K562 (cell line): ENCODE results near the gene CERS2. TPM values are rescaled to one million over a fixed set of nuclear protein-coding genes. Genes with fewer than 3 reads are reported as not detected.

Experiments
- BMI1 ChIP-seq: fragments of 150-350 bp; IDR thresholded peaks from 2 replicates; pipeline ENCODE4 v1.6.1; 2014; ENCODE audit warnings: low read length
- CHCHD3 ChIP-seq: fragments of 250-450 bp; sonication (Bioruptor Pico); IDR thresholded peaks from 2 replicates; pipeline ENCODE4 v2.1.2; 2022; ENCODE audit warnings: mild to moderate bottlenecking
- DNMT1 ChIP-seq: fragments of 450-650 bp; IDR thresholded peaks from 2 replicates; pipeline ENCODE4 v1.6.1; 2016; ENCODE audit warnings: antibody characterized with exemption, mild to moderate bottlenecking
- HNRNPH1 ChIP-seq: fragments of 200-400 bp; formaldehyde crosslinking; optimal IDR thresholded peaks from 2 replicates; pipeline ENCODE3; 2017; ENCODE audit warnings: low read depth, mild to moderate bottlenecking, low read length, moderate library complexity
- IFI16 ChIP-seq: fragments of 250-450 bp; sonication (Bioruptor Pico); IDR thresholded peaks from 2 replicates; pipeline ENCODE4 v2.1.2; 2022; ENCODE audit warnings: mild to moderate bottlenecking, inconsistent platforms
- JUNB ChIP-seq: fragments of 450-650 bp; formaldehyde crosslinking; conservative IDR thresholded peaks from 2 replicates; pipeline ENCODE4 v1.4.0; 2020; ENCODE audit warnings: mild to moderate bottlenecking
- MED1 ChIP-seq: sonication (generic); formaldehyde crosslinking; IDR thresholded peaks from 2 replicates; pipeline ENCODE4 v1.8.1; 2023; ENCODE audit warnings: missing genetic modification reagents, borderline replicate concordance
- SMAD4 ChIP-seq: fragments of 250-450 bp; sonication (Bioruptor Pico); conservative IDR thresholded peaks from 2 replicates; pipeline ENCODE4 v1.8.0; 2021; ENCODE audit warnings: inconsistent platforms, mild to moderate bottlenecking, moderate library complexity
- SMARCE1 ChIP-seq: fragments of 450-650 bp; IDR thresholded peaks from 2 replicates; pipeline ENCODE4 v1.7.1; 2016; ENCODE audit warnings: mild to moderate bottlenecking
- ZNF12 ChIP-seq: sonication (generic); formaldehyde crosslinking; IDR thresholded peaks from 2 replicates; pipeline ENCODE4 v1.4.0; 2020; ENCODE audit warnings: mild to moderate bottlenecking, missing genetic modification reagents
- ZNF212 ChIP-seq: fragments of 450-650 bp; formaldehyde crosslinking; IDR thresholded peaks from 2 replicates; pipeline ENCODE4 v1.4.0; 2020; ENCODE audit warnings: mild to moderate bottlenecking
- ZNF384 ChIP-seq: IDR thresholded peaks from 2 replicates; pipeline ENCODE4 v1.6.1; 2012; ENCODE audit warnings: low read depth, low read length, improper control_type of control experiment
- ZNF699 ChIP-seq: fragments of 250-450 bp; sonication (Bioruptor Pico); IDR thresholded peaks from 2 replicates; pipeline ENCODE4 v1.8.0; 2021; ENCODE audit warnings: mild to moderate bottlenecking, moderate library complexity; ENCODE audit not compliant: insufficient replicate concordance
- polyA plus RNA-seq, 8 experiments: library from polyadenylated mRNA; depleted of rRNA in 4 of 8; stranded (reverse) in 5 of 8; unstranded in 3 of 8; fragments of >200 nt; fragmentation: Nextera tagmentation in 2 of 8; fragmentation: Illumina TruSeq in 1 of 8; extraction: Ambion mirVana in 2 of 8; extraction: Trizol in 1 of 8; gene quantifications; 2 replicates each; pipeline versions ENCODE4 v1.2.1 to v1.2.3, GENCODE V29; 2011 to 2014; ENCODE audit warnings: inconsistent platforms in 1 of 8, missing spikeins in 1 of 8
- total RNA-seq, 7 experiments: library from RNA; depleted of rRNA in 6 of 7; stranded (reverse); fragments of >200 nt in 6 of 7; fragmentation: Illumina TruSeq in 2 of 7; extraction: Trizol in 2 of 7; gene quantifications; 2 replicates each; pipeline versions ENCODE4 v1.2.1 to v1.2.3, GENCODE V29; 2011 to 2021; ENCODE audit warnings: low replicate concordance in 1 of 7
- TF ChIP-seq, protein P1 (sequence below): fragments of 250-450 bp; sonication (Bioruptor Pico); IDR thresholded peaks from 2 replicates; pipeline ENCODE4 v1.8.0; 2022; ENCODE audit warnings: inconsistent platforms
- TF ChIP-seq, protein P2 (sequence below): fragments of 250-450 bp; sonication (Bioruptor Pico); IDR thresholded peaks from 2 replicates; pipeline ENCODE4 v1.5.0; 2021; ENCODE audit warnings: mild to moderate bottlenecking, borderline replicate concordance
- TF ChIP-seq, protein P3 (sequence below): fragments of 150-350 bp; conservative IDR thresholded peaks from 2 replicates; pipeline ENCODE4 v1.6.1; 2014; ENCODE audit warnings: low read length
- TF ChIP-seq, protein P4 (sequence below): fragments of 250-450 bp; sonication (Bioruptor Pico); IDR thresholded peaks from 2 replicates; pipeline ENCODE4 v1.4.0; 2020; ENCODE audit warnings: mild to moderate bottlenecking, moderate library complexity

Gene CERS2
- total and polyA plus RNA-seq, 9 of the 15 experiments (the other 6 are each of a cell fraction or from before 2014, with no cell fraction given), result 23.4 to 295 (median 132) TPM

DNA sequence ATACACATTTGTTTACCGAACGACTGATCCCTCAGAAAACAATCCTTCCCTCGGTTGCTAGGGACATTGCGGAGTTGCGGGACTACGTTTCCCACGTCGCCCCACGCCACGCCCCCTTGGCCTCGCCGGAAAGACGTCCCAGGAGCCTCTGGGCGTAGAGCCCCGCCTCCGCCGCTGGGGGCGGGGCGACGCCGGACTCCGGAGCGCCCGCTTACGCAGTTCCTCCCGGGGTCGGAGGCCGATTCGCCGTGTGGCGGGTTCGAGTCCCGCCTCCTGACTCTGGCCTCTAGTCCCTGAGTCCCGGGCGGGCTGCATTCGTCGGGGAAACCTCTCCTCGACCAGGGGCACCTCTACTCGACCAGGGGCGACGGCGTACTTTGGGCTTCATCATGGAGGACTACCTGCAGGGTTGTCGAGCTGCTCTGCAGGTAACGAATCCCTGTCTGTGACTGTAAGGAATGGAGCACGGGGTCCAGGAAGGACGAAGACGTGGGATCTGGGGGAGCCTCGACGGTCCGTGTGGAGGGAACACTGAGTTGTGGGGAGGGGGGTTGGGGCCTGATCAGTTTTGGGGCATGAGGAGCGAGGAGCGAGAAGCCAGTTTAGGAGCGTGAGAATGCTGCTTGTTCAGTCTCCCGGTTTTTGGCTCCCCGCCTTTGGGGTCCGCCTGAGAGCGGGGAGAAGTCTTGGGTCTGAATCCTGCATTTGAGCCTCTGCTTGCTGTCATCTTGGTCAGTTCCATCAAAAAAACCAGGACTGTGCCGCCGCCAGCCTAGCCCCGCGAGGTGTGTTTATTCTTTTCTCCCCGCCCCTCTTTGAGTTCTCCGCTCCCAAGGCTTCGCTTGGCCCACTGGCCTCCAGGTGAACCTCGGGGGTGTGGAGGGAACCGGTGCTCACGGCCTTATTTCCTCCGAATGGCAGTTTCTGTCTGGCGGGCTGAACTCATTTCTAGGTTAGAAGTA, 33.9 kb upstream of the CERS2 start, which contains the start of gene PRUNE1 (continued):
- TF ChIP-seq, protein P1, sequence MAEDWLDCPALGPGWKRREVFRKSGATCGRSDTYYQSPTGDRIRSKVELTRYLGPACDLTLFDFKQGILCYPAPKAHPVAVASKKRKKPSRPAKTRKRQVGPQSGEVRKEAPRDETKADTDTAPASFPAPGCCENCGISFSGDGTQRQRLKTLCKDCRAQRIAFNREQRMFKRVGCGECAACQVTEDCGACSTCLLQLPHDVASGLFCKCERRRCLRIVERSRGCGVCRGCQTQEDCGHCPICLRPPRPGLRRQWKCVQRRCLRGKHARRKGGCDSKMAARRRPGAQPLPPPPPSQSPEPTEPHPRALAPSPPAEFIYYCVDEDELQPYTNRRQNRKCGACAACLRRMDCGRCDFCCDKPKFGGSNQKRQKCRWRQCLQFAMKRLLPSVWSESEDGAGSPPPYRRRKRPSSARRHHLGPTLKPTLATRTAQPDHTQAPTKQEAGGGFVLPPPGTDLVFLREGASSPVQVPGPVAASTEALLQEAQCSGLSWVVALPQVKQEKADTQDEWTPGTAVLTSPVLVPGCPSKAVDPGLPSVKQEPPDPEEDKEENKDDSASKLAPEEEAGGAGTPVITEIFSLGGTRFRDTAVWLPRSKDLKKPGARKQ (CRISPR knock-in tag), result no peak
- TF ChIP-seq, protein P2, sequence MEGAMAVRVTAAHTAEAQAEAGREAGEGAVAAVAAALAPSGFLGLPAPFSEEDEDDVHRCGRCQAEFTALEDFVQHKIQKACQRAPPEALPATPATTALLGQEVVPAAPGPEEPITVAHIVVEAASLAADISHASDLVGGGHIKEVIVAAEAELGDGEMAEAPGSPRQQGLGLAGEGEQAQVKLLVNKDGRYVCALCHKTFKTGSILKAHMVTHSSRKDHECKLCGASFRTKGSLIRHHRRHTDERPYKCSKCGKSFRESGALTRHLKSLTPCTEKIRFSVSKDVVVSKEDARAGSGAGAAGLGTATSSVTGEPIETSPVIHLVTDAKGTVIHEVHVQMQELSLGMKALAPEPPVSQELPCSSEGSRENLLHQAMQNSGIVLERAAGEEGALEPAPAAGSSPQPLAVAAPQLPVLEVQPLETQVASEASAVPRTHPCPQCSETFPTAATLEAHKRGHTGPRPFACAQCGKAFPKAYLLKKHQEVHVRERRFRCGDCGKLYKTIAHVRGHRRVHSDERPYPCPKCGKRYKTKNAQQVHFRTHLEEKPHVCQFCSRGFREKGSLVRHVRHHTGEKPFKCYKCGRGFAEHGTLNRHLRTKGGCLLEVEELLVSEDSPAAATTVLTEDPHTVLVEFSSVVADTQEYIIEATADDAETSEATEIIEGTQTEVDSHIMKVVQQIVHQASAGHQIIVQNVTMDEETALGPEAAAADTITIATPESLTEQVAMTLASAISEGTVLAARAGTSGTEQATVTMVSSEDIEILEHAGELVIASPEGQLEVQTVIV, result no peak
- TF ChIP-seq, protein P3, sequence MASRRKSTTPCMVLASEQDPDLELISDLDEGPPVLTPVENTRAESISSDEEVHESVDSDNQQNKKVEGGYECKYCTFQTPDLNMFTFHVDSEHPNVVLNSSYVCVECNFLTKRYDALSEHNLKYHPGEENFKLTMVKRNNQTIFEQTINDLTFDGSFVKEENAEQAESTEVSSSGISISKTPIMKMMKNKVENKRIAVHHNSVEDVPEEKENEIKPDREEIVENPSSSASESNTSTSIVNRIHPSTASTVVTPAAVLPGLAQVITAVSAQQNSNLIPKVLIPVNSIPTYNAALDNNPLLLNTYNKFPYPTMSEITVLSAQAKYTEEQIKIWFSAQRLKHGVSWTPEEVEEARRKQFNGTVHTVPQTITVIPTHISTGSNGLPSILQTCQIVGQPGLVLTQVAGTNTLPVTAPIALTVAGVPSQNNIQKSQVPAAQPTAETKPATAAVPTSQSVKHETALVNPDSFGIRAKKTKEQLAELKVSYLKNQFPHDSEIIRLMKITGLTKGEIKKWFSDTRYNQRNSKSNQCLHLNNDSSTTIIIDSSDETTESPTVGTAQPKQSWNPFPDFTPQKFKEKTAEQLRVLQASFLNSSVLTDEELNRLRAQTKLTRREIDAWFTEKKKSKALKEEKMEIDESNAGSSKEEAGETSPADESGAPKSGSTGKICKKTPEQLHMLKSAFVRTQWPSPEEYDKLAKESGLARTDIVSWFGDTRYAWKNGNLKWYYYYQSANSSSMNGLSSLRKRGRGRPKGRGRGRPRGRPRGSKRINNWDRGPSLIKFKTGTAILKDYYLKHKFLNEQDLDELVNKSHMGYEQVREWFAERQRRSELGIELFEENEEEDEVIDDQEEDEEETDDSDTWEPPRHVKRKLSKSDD, result no peak
- no peak for TF ChIP-seq ZNF12
- no peak for TF ChIP-seq DNMT1
- TF ChIP-seq HNRNPH1, result no peak
- no peak for TF ChIP-seq BMI1
- TF ChIP-seq, protein P4, sequence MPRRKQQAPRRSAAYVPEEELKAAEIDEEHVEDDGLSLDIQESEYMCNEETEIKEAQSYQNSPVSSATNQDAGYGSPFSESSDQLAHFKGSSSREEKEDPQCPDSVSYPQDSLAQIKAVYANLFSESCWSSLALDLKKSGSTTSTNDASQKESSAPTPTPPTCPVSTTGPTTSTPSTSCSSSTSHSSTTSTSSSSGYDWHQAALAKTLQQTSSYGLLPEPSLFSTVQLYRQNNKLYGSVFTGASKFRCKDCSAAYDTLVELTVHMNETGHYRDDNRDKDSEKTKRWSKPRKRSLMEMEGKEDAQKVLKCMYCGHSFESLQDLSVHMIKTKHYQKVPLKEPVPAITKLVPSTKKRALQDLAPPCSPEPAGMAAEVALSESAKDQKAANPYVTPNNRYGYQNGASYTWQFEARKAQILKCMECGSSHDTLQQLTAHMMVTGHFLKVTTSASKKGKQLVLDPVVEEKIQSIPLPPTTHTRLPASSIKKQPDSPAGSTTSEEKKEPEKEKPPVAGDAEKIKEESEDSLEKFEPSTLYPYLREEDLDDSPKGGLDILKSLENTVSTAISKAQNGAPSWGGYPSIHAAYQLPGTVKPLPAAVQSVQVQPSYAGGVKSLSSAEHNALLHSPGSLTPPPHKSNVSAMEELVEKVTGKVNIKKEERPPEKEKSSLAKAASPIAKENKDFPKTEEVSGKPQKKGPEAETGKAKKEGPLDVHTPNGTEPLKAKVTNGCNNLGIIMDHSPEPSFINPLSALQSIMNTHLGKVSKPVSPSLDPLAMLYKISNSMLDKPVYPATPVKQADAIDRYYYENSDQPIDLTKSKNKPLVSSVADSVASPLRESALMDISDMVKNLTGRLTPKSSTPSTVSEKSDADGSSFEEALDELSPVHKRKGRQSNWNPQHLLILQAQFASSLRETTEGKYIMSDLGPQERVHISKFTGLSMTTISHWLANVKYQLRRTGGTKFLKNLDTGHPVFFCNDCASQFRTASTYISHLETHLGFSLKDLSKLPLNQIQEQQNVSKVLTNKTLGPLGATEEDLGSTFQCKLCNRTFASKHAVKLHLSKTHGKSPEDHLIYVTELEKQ (CRISPR knock-in tag), result no peak
- TF ChIP-seq SMARCE1, result peak; percentile 47; the same call in 1 of the 2 replicates
- TF ChIP-seq ZNF212 (CRISPR knock-in tag), result no peak
- no peak for TF ChIP-seq CHCHD3
- TF ChIP-seq MED1 (CRISPR knock-in tag), result no peak
- TF ChIP-seq IFI16, result no peak
- no peak for TF ChIP-seq JUNB (CRISPR knock-in tag)
- no peak for TF ChIP-seq ZNF384
- no peak for TF ChIP-seq ZNF699 (CRISPR knock-in tag)
- no peak; the same call in none of the 2 replicates for TF ChIP-seq SMAD4 (CRISPR knock-in tag)
